Omental fat pad (tissue), 4 donors: ENCODE measurements around the gene NOX5. TPM values are rescaled to one million over a fixed set of nuclear protein-coding genes. Genes with fewer than 3 reads are reported as not detected.

ENCODE experiments used
- ATAC-seq: fragments of 150-250 bp; one replicate; pipeline ENCODE4 v1.9.1; 2016; ENCODE audit warnings: mild to moderate bottlenecking, moderate library complexity; ENCODE audit not compliant: low FRiP score
- DNase-seq: peaks from one replicate; pipeline ENCODE4 v3.0.0-alpha.2; 2019; ENCODE audit warnings: low spot score
- total RNA-seq, 4 donors: library from RNA; depleted of rRNA; stranded (reverse); fragments of >200 nt; gene quantifications; one replicate each; pipeline ENCODE4 v1.1.0, GENCODE V29; 2016
- TF ChIP-seq, protein P1 (sequence below), 3 donors: fragments of 450-650 bp; IDR thresholded peaks; one replicate each; pipeline ENCODE4 v1.5.1; 2016 to 2017; ENCODE audit warnings: antibody characterized with exemption in 3 of 3, mild to moderate bottlenecking in 3 of 3, moderate library complexity in 2 of 3

Gene NOX5
- total RNA-seq, 4 donors from 2014 or later, result 0.28 to 0.56 (median 0.42) TPM

DNA sequence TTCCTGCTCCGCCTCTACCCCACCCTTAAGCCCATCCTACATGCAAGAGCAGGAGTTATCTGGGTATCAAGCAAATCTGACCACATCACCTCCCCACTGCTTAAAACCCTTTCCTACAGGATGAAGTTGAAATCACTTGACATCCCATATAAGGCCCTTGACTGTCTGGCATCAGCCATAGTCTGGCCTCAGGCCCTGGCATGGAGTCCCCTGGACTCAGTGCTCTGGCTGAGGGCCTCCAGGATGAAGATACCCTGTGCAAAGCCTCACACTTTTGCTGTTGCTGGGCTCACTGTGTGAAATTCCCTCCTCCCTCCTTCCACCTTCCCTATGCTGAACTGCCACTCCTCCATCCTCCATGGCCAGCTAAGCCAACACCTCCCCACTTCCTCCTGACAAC lies 80.8 kb downstream of the NOX5 start:
- ATAC-seq (no peak), DNase-seq (no peak)
- TF ChIP-seq, protein P1, sequence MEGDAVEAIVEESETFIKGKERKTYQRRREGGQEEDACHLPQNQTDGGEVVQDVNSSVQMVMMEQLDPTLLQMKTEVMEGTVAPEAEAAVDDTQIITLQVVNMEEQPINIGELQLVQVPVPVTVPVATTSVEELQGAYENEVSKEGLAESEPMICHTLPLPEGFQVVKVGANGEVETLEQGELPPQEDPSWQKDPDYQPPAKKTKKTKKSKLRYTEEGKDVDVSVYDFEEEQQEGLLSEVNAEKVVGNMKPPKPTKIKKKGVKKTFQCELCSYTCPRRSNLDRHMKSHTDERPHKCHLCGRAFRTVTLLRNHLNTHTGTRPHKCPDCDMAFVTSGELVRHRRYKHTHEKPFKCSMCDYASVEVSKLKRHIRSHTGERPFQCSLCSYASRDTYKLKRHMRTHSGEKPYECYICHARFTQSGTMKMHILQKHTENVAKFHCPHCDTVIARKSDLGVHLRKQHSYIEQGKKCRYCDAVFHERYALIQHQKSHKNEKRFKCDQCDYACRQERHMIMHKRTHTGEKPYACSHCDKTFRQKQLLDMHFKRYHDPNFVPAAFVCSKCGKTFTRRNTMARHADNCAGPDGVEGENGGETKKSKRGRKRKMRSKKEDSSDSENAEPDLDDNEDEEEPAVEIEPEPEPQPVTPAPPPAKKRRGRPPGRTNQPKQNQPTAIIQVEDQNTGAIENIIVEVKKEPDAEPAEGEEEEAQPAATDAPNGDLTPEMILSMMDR (IDR thresholded peaks at IDR 0.05), result no peak

DNA sequence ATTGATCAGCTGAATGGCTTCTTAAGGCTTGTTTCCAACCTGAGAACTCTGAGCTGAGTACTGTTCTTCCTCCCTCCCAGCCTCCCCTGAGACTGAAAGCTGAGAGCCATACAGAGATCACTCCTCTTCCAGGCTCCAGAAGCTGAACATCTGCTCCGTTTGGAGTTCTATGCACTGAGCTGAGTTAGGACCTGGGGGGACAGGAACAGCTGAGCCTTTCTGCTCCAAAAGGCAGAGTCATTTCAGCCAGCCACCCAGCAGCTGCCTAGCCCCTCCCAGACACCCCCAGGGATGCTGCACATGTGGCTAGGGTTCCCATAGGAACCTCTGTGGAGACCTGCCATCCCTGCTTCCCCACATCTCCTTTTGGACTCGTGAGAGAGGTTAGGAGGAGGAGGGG lies 81.7 kb downstream of the NOX5 start:
- ATAC-seq, result no peak
- DNase-seq, result no peak
- TF ChIP-seq, protein P1 (IDR thresholded peaks at IDR 0.05), result no peak

DNA sequence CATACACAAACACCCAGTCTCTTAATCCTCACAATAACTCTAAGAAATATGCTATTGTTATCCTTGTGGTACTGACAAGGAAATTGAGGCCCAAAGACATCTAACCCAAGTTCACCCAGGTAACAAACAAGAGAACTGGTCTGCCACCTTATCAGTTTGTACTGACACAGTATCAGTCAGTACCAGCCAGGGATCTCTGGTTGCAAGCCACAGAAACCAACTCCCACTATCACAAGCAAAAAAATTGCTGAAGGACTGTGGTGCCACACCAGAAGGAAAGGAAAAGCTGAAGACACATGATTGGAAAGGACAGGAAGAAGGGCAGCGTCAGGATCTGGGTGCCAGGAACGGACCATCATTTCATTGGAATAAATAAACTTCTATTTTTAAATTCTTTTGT lies 82.1 kb downstream of the NOX5 start:
- no peak for ATAC-seq
- DNase-seq, result no peak
- TF ChIP-seq, protein P1 (IDR thresholded peaks at IDR 0.05), result no peak

DNA sequence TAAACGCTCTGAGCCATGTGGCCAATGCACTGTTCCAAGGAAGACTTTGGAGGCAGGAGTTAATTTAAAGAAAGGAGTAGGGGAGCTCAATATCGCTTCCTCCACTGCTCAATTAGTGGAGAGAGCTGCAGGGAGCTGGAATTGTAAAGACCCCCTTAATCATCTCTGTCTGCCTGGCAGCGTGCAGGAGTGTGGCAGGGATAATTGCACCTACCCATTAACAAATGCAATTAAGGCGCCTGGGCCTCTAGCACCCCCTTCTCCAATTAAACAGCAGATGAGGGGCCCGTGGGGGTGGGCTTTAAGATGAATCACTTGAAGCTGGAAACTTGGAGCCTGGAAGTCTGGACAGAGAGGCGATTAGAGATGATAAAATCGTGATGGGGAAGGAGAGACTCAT lies 84.3 kb downstream of the NOX5 start:
- no peak for ATAC-seq
- TF ChIP-seq, protein P1 (IDR thresholded peaks at IDR 0.05), result no peak
- DNase-seq, result no peak

DNA sequence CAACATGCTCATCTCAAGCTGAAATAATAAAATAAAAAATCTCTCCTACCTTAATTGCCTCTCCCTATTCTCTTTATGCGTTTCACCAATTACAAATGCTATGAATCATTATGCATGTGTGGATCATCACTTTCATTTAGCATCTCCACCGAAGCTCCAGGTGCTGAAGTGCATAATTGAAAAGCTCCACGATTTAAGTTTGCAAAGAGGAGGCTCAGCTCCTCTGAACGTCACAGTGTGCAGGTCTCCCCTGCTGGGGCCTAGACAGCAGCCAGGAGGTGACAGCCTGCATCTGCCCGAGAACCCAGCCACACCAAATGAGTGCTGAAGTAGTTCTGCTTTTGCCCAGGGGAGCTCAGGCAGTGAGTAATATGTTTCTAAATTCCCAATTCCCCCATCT lies 85.4 kb downstream of the NOX5 start:
- ATAC-seq (no peak), DNase-seq (no peak)
- TF ChIP-seq, protein P1 (IDR thresholded peaks at IDR 0.05), result no peak

DNA sequence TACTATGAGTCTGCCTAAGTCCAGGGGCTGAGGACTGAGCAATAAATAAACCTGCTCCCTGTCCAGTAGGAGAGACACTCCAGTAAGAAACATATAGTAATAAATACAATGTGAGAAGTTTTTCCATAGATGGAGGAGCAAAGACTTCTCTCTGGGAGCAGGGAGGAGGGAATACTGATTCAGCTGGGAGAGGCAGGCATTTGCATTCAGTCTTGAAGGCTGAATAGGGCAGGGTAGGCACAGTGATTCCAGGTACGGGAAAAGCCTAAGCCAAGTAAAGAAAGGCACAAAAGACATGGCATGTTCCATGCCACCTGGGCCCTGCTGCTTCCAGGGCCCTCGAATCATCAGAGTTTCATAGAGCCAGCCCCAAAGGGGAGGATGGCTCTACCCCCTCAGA lies 86.3 kb downstream of the NOX5 start:
- no peak for ATAC-seq
- TF ChIP-seq, protein P1 (IDR thresholded peaks at IDR 0.05), result no peak

DNA sequence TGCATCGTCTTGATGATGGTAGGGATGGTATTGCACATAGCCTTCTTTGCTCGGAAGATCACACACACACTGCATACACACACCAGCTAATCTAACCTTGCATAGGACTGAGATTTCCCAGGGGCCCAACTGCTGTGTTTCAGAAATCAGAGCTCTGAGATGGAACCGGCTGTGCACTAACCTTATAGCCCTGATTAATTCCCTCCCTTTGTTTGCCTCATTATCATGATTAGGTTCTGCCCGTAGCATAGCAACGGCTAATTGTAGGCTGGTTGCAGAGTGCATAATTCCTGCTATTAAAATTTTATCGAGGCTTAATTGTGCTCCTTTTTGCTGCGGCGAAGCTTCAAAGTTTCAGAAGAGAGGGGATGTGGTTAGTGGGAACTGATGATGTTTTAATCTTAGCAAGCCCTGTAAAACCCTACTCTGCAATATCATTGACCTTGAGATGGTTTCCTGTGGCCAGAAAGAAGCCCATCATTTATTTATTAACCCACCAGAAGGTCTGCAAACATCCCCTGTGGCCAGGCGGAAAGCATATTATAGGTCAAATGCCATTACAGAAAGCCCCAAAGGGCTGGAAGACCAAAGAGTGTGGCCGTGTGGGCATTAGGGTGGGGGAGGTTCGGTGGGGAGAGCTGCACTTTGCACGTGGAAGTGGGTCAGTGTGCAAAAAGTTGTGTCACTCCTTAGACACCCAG lies 89.7 kb downstream of the NOX5 start:
- DNase-seq, result no peak
- TF ChIP-seq, protein P1 (IDR thresholded peaks at IDR 0.05), result no peak
- no peak for ATAC-seq

More for the DNA sequence above, 86.3 kb downstream of the NOX5 start:
- no peak for DNase-seq
